H1 (cell line): ENCODE results near the gene FBXL5. TPM values are rescaled to one million over a fixed set of nuclear protein-coding genes. Genes with fewer than 3 reads are reported as not detected.

ENCODE experiments used
- CTCF ChIA-PET: fragments of 300-600 bp; sonication (Branson Sonifier 250); formaldehyde crosslinking; loops from one replicate; lab custom pipeline; 2021; ENCODE audit not compliant: partially characterized antibody; lab: Charles Lee
- POLR2A ChIA-PET: fragments of 300-600 bp; sonication (Branson Sonifier 250); formaldehyde crosslinking; loops from one replicate; lab custom pipeline; 2021; ENCODE audit warnings: inconsistent platforms; ENCODE audit not compliant: partially characterized antibody; lab: Charles Lee
- DNase-seq, 2 experiments: peaks; one replicate each; pipeline versions ENCODE4 v3.0.0 to v3.0.0-alpha.2; 2010 to 2022; ENCODE audit warnings: low spot score in 2 of 2, low read depth in 1 of 2, mixed read lengths in 1 of 2
- FAIRE-seq: peaks from 2 replicates; lab custom pipeline; 2011; peaks lifted over from hg19 to GRCh38; lab: Jason Lieb, UNC
- H2AFZ ChIP-seq: 2 replicates; pipeline ENCODE4 v1.8.1; 2012; ENCODE audit warnings: low read length, inconsistent platforms
- H2AK5ac ChIP-seq: 2 replicates; pipeline ENCODE4 v1.6.1; 2013; ENCODE audit warnings: low read depth, low read length
- H2BK120ac ChIP-seq: replicated peaks from 2 replicates; pipeline ENCODE3; 2013; ENCODE audit warnings: low read depth, low read length, inconsistent platforms
- H2BK12ac ChIP-seq: 2 replicates; pipeline ENCODE4 v1.6.1; 2013; ENCODE audit warnings: low read depth, low read length
- H2BK15ac ChIP-seq: 2 replicates; pipeline ENCODE4 v1.6.1; 2013; ENCODE audit warnings: low read length
- H2BK20ac ChIP-seq: 2 replicates; pipeline ENCODE4 v1.6.1; 2013; ENCODE audit warnings: low read length
- H2BK5ac ChIP-seq: 2 replicates; pipeline ENCODE4 v1.6.1; 2013; ENCODE audit warnings: low read depth, low read length
- H3K14ac ChIP-seq: 2 replicates; pipeline ENCODE4 v1.6.1; 2013; ENCODE audit warnings: inconsistent platforms; ENCODE audit not compliant: insufficient read length
- H3K18ac ChIP-seq: 2 replicates; pipeline ENCODE4 v1.6.1; 2013; ENCODE audit warnings: low read length; ENCODE audit errors: extremely low read depth
- H3K23ac ChIP-seq: 2 replicates; pipeline ENCODE4 v1.6.1; 2013; ENCODE audit warnings: inconsistent platforms; ENCODE audit not compliant: insufficient read length
- H3K23me2 ChIP-seq: 2 replicates; pipeline ENCODE4 v1.6.1; 2013; ENCODE audit warnings: low read depth, low read length
- H3K27ac ChIP-seq: 2 replicates; pipeline ENCODE4 v1.6.1; 2011; ENCODE audit warnings: low read depth, low read length, inconsistent platforms
- H3K27me3 ChIP-seq, 4 experiments: replicated peaks in 1 of 4; 1 replicate in 1 of 4; 2 replicates in 3 of 4; pipeline versions ENCODE4 v1.6.1 to v1.8.1; 2011 to 2013; ENCODE audit warnings: low read length in 3 of 4, mild to moderate bottlenecking in 3 of 4, inconsistent platforms in 2 of 4, mixed read lengths in 2 of 4, moderate library complexity in 1 of 4; ENCODE audit not compliant: control insufficient read depth in 3 of 4, insufficient read depth in 3 of 4; ENCODE audit errors: extremely low read depth in 1 of 4
- H3K36me3 ChIP-seq, 4 experiments: 2 replicates each; pipeline versions ENCODE4 v1.6.1 to v1.8.1; 2011 to 2013; ENCODE audit warnings: mild to moderate bottlenecking in 4 of 4, low read length in 3 of 4, moderate library complexity in 2 of 4, control low read depth in 1 of 4, inconsistent platforms in 1 of 4; ENCODE audit not compliant: insufficient read depth in 4 of 4, control insufficient read depth in 2 of 4
- H3K4ac ChIP-seq: replicated peaks from 2 replicates; pipeline ENCODE3; 2013; ENCODE audit warnings: low read length, low read depth, mixed read lengths, inconsistent platforms; ENCODE audit not compliant: insufficient read length
- H3K4me1 ChIP-seq, 4 experiments: replicated peaks in 1 of 4; 1 replicate in 1 of 4; 2 replicates in 3 of 4; pipeline versions ENCODE4 v1.6.1 to v1.8.1; 2011 to 2013; ENCODE audit warnings: low read length in 3 of 4, inconsistent platforms in 2 of 4, mixed read lengths in 1 of 4; ENCODE audit not compliant: insufficient read depth in 4 of 4, control insufficient read depth in 3 of 4
- H3K4me2 ChIP-seq, 2 experiments: 2 replicates each; pipeline versions ENCODE4 v1.6.1 to v1.8.1; 2011 to 2013; ENCODE audit warnings: low read depth in 2 of 2, low read length in 2 of 2, control low read depth in 1 of 2, inconsistent platforms in 1 of 2, mild to moderate bottlenecking in 1 of 2; ENCODE audit not compliant: insufficient read depth in 1 of 2
- H3K4me3 ChIP-seq, 4 experiments: fragments of 200-600, 300-600 bp in 1 of 4; sonication (generic), shearing (Covaris generic), sonication (Bioruptor Twin) in 1 of 4; 2 replicates each; pipeline versions ENCODE4 v1.5.1 to v1.8.1; 2011 to 2016; ENCODE audit warnings: low read length in 4 of 4, low read depth in 3 of 4, control low read depth in 2 of 4, inconsistent platforms in 2 of 4, mild to moderate bottlenecking in 2 of 4, mixed read lengths in 1 of 4, moderate library complexity in 1 of 4; ENCODE audit not compliant: insufficient read depth in 2 of 4; ENCODE audit errors: extremely low read depth in 1 of 4
- H3K56ac ChIP-seq: replicated peaks from 2 replicates; pipeline ENCODE3; 2013; ENCODE audit warnings: low read depth, mild to moderate bottlenecking, mixed read lengths, low read length, inconsistent platforms; ENCODE audit not compliant: insufficient read length
- H3K79me1 ChIP-seq: 2 replicates; pipeline ENCODE4 v1.6.1; 2013; ENCODE audit warnings: low read depth, low read length, control low read depth
- H3K79me2 ChIP-seq, 2 experiments: 2 replicates each; pipeline versions ENCODE4 v1.6.1 to v1.8.1; 2012 to 2013; ENCODE audit warnings: low read length in 2 of 2, mild to moderate bottlenecking in 2 of 2, inconsistent platforms in 1 of 2; ENCODE audit not compliant: insufficient read depth in 2 of 2, control insufficient read depth in 1 of 2
- H3K9ac ChIP-seq, 4 experiments: replicated peaks in 1 of 4; 1 replicate in 1 of 4; 2 replicates in 3 of 4; pipeline versions ENCODE4 v1.6.1 to v1.8.1; 2011 to 2013; ENCODE audit warnings: low read depth in 3 of 4, low read length in 3 of 4, control low read depth in 2 of 4, mild to moderate bottlenecking in 2 of 4, moderate library complexity in 2 of 4, inconsistent platforms in 1 of 4; ENCODE audit errors: extremely low read depth in 1 of 4
- H3K9me3 ChIP-seq, 2 experiments: 2 replicates each; pipeline versions ENCODE4 v1.6.1 to v1.8.1; 2012 to 2013; ENCODE audit warnings: mild to moderate bottlenecking in 2 of 2, moderate library complexity in 2 of 2, control low read depth in 1 of 2, inconsistent platforms in 1 of 2, low read depth in 1 of 2, low read length in 1 of 2, mixed read lengths in 1 of 2; ENCODE audit not compliant: insufficient read depth in 2 of 2
- H4K20me1 ChIP-seq, 2 experiments: replicated peaks in 1 of 2; 2 replicates each; pipeline versions ENCODE3 to v1.8.1; 2011 to 2013; ENCODE audit warnings: inconsistent platforms in 2 of 2, low read length in 2 of 2, mild to moderate bottlenecking in 1 of 2; ENCODE audit not compliant: insufficient read depth in 2 of 2, control insufficient read depth in 1 of 2
- H4K5ac ChIP-seq: 2 replicates; pipeline ENCODE4 v1.6.1; 2013; ENCODE audit warnings: low read length, low read depth, mixed read lengths, inconsistent platforms; ENCODE audit not compliant: insufficient read length
- H4K8ac ChIP-seq: 2 replicates; pipeline ENCODE4 v1.8.0; 2013; ENCODE audit warnings: mild to moderate bottlenecking, moderate library complexity, low read length, inconsistent platforms; ENCODE audit not compliant: insufficient read depth; ENCODE audit errors: extremely low read depth
- H4K91ac ChIP-seq: replicated peaks from 2 replicates; pipeline ENCODE3; 2013; ENCODE audit warnings: low read length, mixed read lengths, inconsistent platforms; ENCODE audit not compliant: insufficient read length
- CBX8 ChIP-seq: fragments of 300-800, 300-1000 bp; sonication (generic); IDR thresholded peaks from 2 replicates; pipeline ENCODE4 v1.7.1; 2016; ENCODE audit warnings: low read depth, low read length, borderline replicate concordance
- KDM5A ChIP-seq: fragments of 200-600 bp; IDR thresholded peaks from 2 replicates; pipeline ENCODE4 v1.7.1; 2012; ENCODE audit warnings: mild to moderate bottlenecking, low read length, inconsistent platforms, mixed read lengths
- MAFK ChIP-seq: IDR thresholded peaks from 2 replicates; pipeline ENCODE4 v1.6.1; 2012; ENCODE audit warnings: low read depth, mild to moderate bottlenecking, improper control_type of control experiment, low read length
- WGBS, 2 experiments: shearing (Covaris generic) in 1 of 2; methylation state at CpG; one replicate each; pipeline versions ENCODE4 v1.1.6 to v1.1.7; 2013 to 2015; ENCODE audit warnings: low lambda C conversion rate in 2 of 2, mixed read lengths in 2 of 2, inconsistent platforms in 1 of 2, low coverage in 1 of 2, missing lambda C conversion rate in 1 of 2; ENCODE audit not compliant: insufficient replicate concordance in 2 of 2, insufficient coverage in 1 of 2, insufficient read length in 1 of 2; ENCODE audit errors: extremely low coverage in 1 of 2, missing lambda C conversion rate in 1 of 2; 5-methylcytosine and 5-hydroxymethylcytosine counted together
- polyA plus RNA-seq, 7 experiments: library from polyadenylated mRNA; depleted of rRNA in 3 of 7; stranded (reverse) in 5 of 7; unstranded in 2 of 7; fragments of >200 nt in 5 of 7; fragments of 200-250 nt in 2 of 7; gene quantifications; 1 replicate in 5 of 7; 2 replicates in 1 of 7; 4 replicates in 1 of 7; pipeline versions ENCODE4 v1.2.1 to v1.2.3, GENCODE V29; 2011 to 2013; ENCODE audit warnings: missing spikeins in 2 of 7, mixed read lengths in 2 of 7
- total RNA-seq: library from RNA; stranded (reverse); fragmentation: NEBNext Ultra II Directional; extraction: Animal tissue kit (Norgen Biotek cat#: 25700); gene quantifications from 2 replicates; pipeline ENCODE4 v1.2.1, GENCODE V29; 2021

Gene FBXL5
- total and polyA plus RNA-seq, 2 of the 8 experiments (the other 6 are each of a cell fraction or from before 2014, with no cell fraction given), result 34.6 to 62.7 TPM

DNA sequence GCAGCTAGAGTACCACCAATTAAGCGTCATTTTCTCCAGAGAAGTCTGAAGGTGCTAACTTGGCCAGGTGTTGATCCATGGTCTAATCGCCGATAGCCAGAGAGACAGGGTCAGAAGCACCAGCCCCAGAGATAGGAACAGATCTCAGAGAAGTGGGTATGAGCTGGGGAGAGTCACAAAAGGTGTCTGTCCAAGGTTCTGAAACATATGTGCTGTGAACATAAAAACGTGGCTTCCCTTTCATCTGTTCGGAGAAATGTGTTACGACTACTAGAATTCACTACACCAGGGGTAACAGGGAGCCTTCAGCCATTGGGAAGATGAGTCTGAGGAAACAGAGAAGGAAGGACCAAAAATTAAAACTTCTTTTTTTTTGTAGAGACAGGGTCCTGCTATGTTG is 91.3 kb downstream of the FBXL5 start:
- Histone ChIP-seq H3K4ac (no peak overlapping the region), H3K27me3 (no peaks in the 10 kb centered on the region), H4K5ac (no peak overlapping the region), H3K14ac (no peak overlapping the region), H4K20me1 (peaks cover 0 to 2% of the 10 kb centered on the region in 2 experiments), H3K18ac (no peak overlapping the region), H2BK20ac (no peak overlapping the region), H3K79me2 (no peaks in the 10 kb centered on the region), H3K4me3 (no peak overlapping the region), H3K4me2 (no peak overlapping the region), H4K91ac (no peak overlapping the region), H3K27ac (no peak overlapping the region), H3K56ac (no peak overlapping the region), H3K79me1 (no peaks in the 10 kb centered on the region), H4K8ac (no peak overlapping the region), H2AFZ (no peak overlapping the region), H2BK15ac (no peak overlapping the region), H3K36me3 (peaks cover 0 to 2% (median 0%) of the 10 kb centered on the region in 4 experiments; a peak in 1 of 8 replicates), H2BK5ac (no peak overlapping the region), H2BK12ac (no peak overlapping the region), H3K4me1 (no peaks in the 10 kb centered on the region; a peak in 1 of 7 replicates), H3K23ac (no peak overlapping the region), H3K9ac (no peak overlapping the region), H2BK120ac (no peak overlapping the region), H3K23me2 (no peaks in the 10 kb centered on the region), H2AK5ac (no peak overlapping the region), H3K9me3 (no peaks in the 10 kb centered on the region)
- 78% methylated on average over 6 of the region's 6 CpGs; no CpG with 5 or more reads in 1 of the 2 experiments for WGBS, 2 experiments
- CTCF ChIA-PET, result interaction anchor here (0.9 to 1.0 kb wide), 3 partner anchors 10 to 88 kb away, joined by 3 read pairs; no protein-coding TSS in a partner anchor
- POLR2A ChIA-PET, result no interaction called here
- no peak for DNase-seq
- no peak for FAIRE-seq
- TF ChIP-seq MAFK (no peak), KDM5A (no peak), CBX8 (no peak)
